HG02588 (cell line): ENCODE data around the gene BBOF1.
A peak's percentile ranks its signal among the peaks of the same experiment; 100 is the strongest.
"Not testable (repeated sequence)": the region's sequence is repeated elsewhere in the genome, so short reads cannot be mapped to it uniquely, and the experiment has no call there.

Experiments used
- ATAC-seq: cut with Tn5 transposase; IDR thresholded peaks from one replicate; pipeline ENCODE4 v1.9.1; 2021; ENCODE audit warnings: mild to moderate bottlenecking, moderate library complexity; ENCODE audit not compliant: unreplicated experiment

Gene BBOF1, protein sequence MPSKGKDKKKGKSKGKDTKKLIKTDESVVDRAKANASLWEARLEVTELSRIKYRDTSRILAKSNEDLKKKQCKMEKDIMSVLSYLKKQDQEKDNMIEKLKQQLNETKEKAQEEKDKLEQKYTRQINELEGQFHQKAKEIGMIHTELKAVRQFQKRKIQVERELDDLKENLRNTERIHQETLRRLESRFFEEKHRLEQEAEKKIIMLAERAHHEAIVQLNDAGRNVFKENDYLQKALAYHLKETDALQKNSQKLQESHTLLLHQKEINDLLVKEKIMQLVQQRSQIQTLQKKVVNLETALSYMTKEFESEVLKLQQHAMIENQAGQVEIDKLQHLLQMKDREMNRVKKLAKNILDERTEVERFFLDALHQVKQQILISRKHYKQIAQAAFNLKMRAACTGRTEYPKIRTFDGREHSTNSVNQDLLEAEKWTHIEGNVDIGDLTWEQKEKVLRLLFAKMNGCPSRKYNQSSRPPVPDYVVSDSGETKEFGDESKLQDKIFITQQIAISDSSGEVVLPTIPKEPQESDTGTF

DNA sequence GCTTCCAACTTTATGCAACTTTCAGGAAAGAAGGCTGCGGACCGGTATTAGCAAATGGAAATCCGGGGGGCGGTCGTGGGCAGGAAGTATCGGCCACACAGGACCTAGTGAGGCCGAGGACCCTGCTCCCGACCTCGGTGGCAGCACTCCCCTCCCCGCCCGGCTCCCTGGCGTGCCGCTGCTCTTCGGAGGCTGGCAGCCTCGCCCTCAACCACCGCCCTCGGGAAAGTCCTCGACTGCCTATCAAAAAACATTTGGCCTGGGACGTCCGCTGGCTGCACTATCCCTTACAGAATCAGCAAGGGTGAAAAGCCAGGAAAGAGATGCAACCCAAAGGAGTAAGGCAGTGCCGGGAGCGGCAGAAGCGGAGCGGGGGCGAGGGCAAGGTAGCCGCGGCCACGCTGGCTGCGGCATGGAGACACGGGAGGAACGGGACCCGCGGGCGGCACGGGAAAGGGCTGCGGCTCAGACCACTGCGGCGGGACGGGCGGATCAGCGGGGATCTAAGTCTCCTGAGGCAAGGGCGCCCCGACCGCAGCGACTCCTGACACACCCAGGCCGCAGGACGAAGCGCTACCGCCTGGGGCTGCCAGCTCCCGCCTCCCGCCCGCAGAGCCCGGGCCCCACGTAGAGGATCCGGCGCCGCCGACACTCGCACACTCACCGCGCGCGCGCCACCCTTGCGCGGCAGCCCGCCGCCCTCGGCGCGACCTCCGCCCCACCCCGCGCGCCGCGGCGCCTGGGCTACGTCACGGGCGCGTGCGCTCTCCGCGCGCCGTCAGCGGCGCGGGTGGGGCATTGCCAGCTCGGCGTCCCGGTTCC lies at the start of gene BBOF1, which contains the start of gene ENTPD5:
Gene BBOF1 (plus strand): TSS at position 764 of the 822 bp plus-strand sequence. CDS start 130 bp downstream, outside the sequence.
Gene ENTPD5 (minus strand): TSS at position 703 of the 822 bp plus-strand sequence. CDS start 31,186 bp downstream, outside the sequence.
- ATAC-seq, result peak; percentile 91

- no peak for ATAC-seq
Observed at GRCh38 chr14:73973497-73973896, 45.7 kb upstream of the BBOF1 start.

GRCh38 chr14:73976125-73976524 lies 43.0 kb upstream of the BBOF1 start:
- no peak for ATAC-seq

DNA sequence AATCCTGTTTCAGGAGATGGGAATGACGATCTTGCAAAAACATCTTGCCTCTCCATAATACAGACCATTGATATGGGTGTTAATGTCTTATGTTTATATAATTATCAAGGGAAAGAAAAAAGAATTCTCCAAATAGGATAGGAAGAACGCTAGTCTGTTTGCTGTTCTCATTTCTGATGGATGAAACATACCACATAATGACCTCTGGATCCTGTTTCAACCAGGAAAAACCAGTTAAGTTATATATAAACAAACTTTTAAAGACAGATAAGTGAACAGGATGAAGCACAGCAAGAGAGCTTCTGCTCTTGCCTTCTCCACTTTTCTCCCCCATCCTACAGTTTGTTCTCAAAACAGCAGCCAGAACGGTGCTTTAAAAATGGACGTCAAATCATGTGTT lies 41.3 kb upstream of the BBOF1 start:
- ATAC-seq, result no peak

GRCh38 chr14:73988065-73988464 lies 31.1 kb upstream of the BBOF1 start:
- no peak for ATAC-seq

GRCh38 chr14:73988656-73989055 lies 30.5 kb upstream of the BBOF1 start:
- ATAC-seq, result not testable (repeated sequence)

- no peak for ATAC-seq
Observed at GRCh38 chr14:73991092-73991491, 28.1 kb upstream of the BBOF1 start.

DNA sequence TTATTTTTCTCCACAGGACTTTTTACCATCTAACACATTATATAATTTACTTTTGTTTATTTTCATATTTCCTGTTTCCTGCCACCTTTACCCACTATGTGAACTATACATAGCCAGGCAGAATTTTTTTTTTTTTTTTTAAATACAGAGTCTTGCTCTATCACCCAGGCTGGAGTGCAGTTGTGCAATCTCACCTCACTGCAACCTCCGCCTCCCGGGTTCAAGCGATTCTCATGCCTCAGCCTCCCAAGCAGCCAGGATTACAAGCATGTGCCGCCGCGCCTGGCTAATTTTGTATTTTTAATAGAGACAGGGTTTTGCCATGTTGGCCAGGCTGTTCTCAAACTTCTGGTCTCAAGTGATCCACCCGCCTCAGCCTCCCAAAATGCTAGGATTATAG lies 24.2 kb upstream of the BBOF1 start:
- not testable (repeated sequence) for ATAC-seq

GRCh38 chr14:73995977-73996378 lies 23.2 kb upstream of the BBOF1 start:
- ATAC-seq, result no peak

- no peak for ATAC-seq
Observed at GRCh38 chr14:73996731-73997107, 22.4 kb upstream of the BBOF1 start.

DNA sequence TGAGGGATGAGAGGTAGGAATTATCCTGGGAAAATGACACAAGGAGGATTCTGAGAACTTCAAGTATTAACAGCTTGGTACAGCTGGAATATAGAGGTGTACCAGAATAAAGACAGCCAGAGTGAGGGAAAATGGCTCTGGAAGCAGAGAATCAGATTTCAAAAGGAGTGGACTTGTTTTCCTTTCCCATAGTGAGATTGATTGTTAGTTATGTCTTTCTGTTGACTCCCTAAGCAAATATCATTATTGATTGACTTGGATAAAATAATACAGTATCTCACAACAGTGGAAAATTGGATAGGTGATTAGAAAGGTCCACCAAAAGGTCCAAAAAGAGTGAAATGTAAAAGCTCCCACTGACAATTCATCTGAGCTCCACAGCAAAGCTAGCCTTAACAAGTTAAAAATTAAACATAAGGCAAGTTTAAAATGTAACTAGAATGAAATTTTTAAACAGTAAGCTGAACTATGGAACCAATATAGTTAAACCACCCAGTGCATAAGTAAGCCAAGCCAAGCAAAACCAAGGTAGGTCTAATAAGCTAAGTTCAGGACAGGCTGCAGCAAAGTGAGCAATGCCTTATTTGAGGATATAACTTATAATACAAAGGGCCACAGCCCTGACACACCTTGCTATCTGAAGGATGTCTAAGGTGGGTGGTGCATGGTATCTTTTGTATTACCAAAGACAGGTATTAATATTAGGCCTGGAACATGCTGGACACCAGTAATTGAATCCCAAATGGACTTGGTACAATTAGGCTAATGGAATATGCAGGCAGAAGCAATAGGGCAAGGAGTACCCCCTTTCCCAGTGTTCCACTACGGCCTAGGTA lies 21.8 kb upstream of the BBOF1 start:
- ATAC-seq, result no peak

GRCh38 chr14:73997944-73998447 lies 21.2 kb upstream of the BBOF1 start:
- no peak for ATAC-seq

DNA sequence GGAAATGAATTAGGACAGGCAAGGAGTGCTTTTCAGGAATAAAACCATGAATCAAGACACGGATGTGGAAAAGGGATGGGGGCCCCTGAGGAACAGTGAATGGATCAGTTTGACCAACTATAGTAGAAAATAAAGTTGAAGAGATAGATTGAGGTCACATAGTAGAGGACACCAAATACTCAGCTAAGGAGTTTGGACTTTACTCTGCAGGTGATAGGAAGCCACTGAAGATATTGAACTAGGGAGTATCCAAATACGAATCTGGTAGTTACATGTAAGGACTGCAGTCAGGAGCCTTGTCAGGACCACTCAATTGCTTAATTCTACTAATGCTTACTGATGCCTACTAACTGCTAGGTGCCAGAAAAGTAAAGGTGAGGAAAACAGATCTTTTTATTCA lies 20.4 kb upstream of the BBOF1 start:
- ATAC-seq, result no peak

DNA sequence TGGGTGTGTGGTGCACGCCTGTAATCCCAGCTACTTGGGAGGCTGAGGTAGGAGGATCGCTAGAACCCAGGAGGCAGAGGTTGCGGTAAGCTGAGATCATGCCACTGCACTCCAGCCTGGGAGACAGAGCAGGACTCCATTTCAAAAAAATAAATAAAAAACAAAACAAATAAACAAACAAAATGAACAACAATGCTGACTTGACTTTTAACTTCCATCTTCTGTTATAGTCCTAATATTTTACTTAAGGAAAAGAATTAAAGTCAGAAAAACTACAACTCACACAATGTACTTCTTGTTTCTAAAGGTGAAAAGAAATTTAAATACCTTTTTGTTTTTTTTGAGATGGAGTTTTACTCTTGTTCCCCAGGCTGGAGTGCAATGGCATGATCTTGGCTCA lies 13.5 kb upstream of the BBOF1 start:
- not testable (repeated sequence) for ATAC-seq

DNA sequence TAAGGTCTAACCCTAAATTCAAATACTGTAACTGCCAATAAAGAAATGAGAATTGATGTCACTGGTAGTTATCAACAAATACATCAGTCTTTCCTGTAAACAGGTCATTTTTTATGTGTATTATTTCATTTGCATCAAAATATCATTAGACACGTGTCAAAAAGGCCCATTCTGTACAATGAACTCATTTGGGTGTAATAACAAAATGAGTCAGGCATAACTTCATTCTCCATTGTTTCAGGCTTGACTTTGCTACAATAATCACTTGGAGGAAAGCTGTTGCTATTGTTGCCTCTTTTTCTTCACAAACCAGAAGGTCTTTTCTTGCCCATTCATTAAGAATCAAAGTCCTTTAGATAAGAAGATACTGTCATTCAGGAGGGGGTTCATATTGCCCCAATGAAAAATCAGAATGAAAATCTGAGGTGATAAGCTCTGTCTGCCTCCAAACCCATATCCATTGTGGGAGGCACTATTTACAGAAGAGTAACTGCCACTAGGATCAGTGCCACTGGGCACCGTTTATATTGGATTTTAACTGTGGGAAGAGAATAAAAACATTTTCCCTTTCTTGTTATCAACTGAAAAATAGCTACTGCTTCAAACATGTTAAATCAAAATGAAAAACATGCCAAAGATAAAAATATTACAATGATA lies 10.2 kb upstream of the BBOF1 start:
- no peak for ATAC-seq

DNA sequence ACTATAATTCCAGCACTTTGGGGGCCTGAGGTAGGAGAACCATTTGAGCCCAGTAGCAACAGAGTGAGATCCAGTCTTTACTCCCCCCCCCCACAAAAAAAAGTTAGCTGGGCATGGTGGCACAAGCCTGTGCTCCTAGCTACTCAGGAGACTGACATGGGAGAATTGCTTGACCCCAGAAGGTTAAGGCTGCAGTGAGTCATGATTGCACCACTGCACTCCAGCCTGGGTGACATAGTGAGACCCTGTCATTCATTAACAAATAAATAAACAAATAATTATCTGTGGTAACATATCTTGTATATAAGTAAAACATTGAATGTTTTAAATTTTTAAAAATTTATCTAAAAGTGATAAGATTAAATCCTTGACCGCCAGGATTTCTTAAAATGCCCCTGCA lies 4.8 kb upstream of the BBOF1 start:
- ATAC-seq, result no peak

DNA sequence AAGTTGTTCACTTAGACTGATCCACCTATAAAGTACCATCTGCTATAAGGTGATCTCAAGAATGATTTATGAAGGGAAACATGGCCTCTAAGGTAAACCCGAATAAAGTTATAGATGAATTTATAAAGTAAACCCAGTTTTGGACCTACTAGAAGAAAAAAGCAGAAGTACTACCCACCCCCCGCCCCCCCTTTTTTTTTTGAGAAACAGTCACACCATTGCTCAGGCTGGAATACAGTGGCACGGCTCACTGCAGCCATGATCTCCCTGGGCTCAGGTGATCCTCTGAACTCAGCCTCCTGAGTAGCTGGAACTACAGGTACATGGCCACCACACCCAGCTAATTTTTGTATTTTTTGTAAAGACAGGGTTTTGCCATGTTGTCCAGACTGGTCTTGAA lies 4.0 kb upstream of the BBOF1 start:
- ATAC-seq, result no peak

GRCh38 chr14:74015963-74016362 lies 3.2 kb upstream of the BBOF1 start:
- ATAC-seq, result no peak

DNA sequence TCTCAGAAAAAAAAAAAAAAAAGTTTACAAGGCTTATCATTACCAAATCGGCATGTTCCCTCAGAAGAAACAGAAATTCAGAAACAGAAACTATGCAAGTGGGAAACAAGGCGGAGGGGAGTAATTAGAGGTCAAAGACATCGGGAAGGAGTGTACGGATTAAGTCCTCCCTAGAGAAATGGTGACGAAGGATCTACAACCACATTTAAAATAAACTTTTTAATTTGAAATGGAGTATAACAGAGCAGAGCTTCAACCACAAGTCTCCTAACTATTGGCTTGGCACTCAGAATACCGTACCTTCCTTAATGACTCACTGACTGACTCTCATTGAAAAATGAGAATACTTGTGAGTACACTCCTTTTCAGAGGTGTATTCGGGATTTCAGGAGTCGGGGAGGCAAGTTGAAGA lies 969 bp upstream of the BBOF1 start:
- ATAC-seq, result no peak
